Measurements from ENCODE around the gene TMX2. TPM values are rescaled to one million over a fixed set of nuclear protein-coding genes. Genes with fewer than 3 reads are reported as not detected.

The TMX2 gene
- total RNA-seq, 2 donors from 2014 or later, result 92.1 to 145 TPM

- Histone ChIP-seq H3K4me1 (peaks cover 20% of the 10 kb centered on the region), H3K27me3 (no peaks in the 10 kb centered on the region), H3K36me3 (no peaks in the 10 kb centered on the region), H3K9me3 (no peaks in the 10 kb centered on the region), H3K4me3 (no peak overlapping the region), H3K9ac (ENCODE audit: low read depth in 2 of 2, low read length in 2 of 2) (no peak overlapping the region), H3K27ac (no peak overlapping the region)
- intact Hi-C loops (cut with DNase I), result no loop called here
- TF ChIP-seq CTCF (IDR thresholded peaks at IDR 0.05), result no peak
- DNase-seq, result no peak
Observed at GRCh38 chr11:57770793-57771192, 58.4 kb downstream of the TMX2 start.

- H3K27ac ChIP-seq, result no peak overlapping the region
Observed at GRCh38 chr11:57771365-57771764, 59.0 kb downstream of the TMX2 start.

GRCh38 chr11:57772562-57772961, 60.2 kb downstream of the TMX2 start:
- H3K27ac ChIP-seq, result peak overlapping the region; percentile 3
- TF ChIP-seq CTCF (IDR thresholded peaks at IDR 0.05), result no peak
- DNase-seq, result no peak
- no peaks in the 10 kb centered on the region for H3K9me3 ChIP-seq
- intact Hi-C loops (cut with DNase I), result no loop called here
- H3K9ac ChIP-seq (ENCODE audit: low read depth in 2 of 2, low read length in 2 of 2), result no peak overlapping the region
- no peak overlapping the region for H3K4me3 ChIP-seq
- no peaks in the 10 kb centered on the region for H3K36me3 ChIP-seq
- H3K4me1 ChIP-seq, result peaks cover 25% of the 10 kb centered on the region
- no peaks in the 10 kb centered on the region for H3K27me3 ChIP-seq

More at GRCh38 chr11:57771365-57771764, 59.0 kb downstream of the TMX2 start:
- H3K4me1 ChIP-seq, result peaks cover 15% of the 10 kb centered on the region
- no peak for DNase-seq
- intact Hi-C loops (cut with DNase I), result no loop called here
- no peak overlapping the region for H3K9ac ChIP-seq (ENCODE audit: low read depth in 2 of 2, low read length in 2 of 2)
- H3K4me3 ChIP-seq, result no peak overlapping the region
- TF ChIP-seq CTCF (IDR thresholded peaks at IDR 0.05), result no peak
- H3K36me3 ChIP-seq, result no peaks in the 10 kb centered on the region
- H3K9me3 ChIP-seq, result no peaks in the 10 kb centered on the region
- H3K27me3 ChIP-seq, result no peaks in the 10 kb centered on the region

- Histone ChIP-seq H3K4me3 (no peak overlapping the region), H3K27me3 (no peaks in the 10 kb centered on the region), H3K9ac (ENCODE audit: low read depth in 2 of 2, low read length in 2 of 2) (no peak overlapping the region), H3K9me3 (no peaks in the 10 kb centered on the region), H3K27ac (no peak overlapping the region), H3K4me1 (peaks cover 29% of the 10 kb centered on the region), H3K36me3 (no peaks in the 10 kb centered on the region)
- DNase-seq, result no peak
- TF ChIP-seq CTCF (IDR thresholded peaks at IDR 0.05), result no peak
- intact Hi-C loops (cut with DNase I), result no loop called here
Observed at GRCh38 chr11:57773026-57773598, 60.7 kb downstream of the TMX2 start.

GRCh38 chr11:57775491-57775890, 63.1 kb downstream of the TMX2 start:
- Histone ChIP-seq H3K9me3 (no peaks in the 10 kb centered on the region), H3K4me3 (no peak overlapping the region), H3K4me1 (peaks cover 24% of the 10 kb centered on the region), H3K27ac (peak overlapping the region; percentile 86), H3K9ac (ENCODE audit: low read depth in 2 of 2, low read length in 2 of 2) (peak overlapping the region in 1 of 2 donors; percentile 69), H3K36me3 (no peaks in the 10 kb centered on the region), H3K27me3 (no peaks in the 10 kb centered on the region)
- DNase-seq, result no peak
- TF ChIP-seq CTCF (IDR thresholded peaks at IDR 0.05), result no peak
- intact Hi-C loops (cut with DNase I), result no loop called here

Data from colonic mucosa (tissue), 4 donors.